Measurements from ENCODE around the gene TSR3. TPM values are rescaled to one million over a fixed set of nuclear protein-coding genes. Genes with fewer than 3 reads are reported as not detected.

The TSR3 gene
- total RNA-seq, 4 donors from 2014 or later = 48.2 to 62.3 (median 53.6) TPM

- Histone ChIP-seq H3K36me3 (peaks cover 0 to 82% (median 3%) of the 10 kb centered on the region in 3 donors), H3K27ac (no peak overlapping the region), H3K27me3 (no peaks in the 10 kb centered on the region), H3K4me3 (no peak overlapping the region), H3K9me3 (no peaks in the 10 kb centered on the region), H3K4me1 (no peaks in the 10 kb centered on the region)
- no peak for DNase-seq
- TF ChIP-seq CTCF (IDR thresholded peaks at IDR 0.05) = no peak
- no peak for TF ChIP-seq POLR2A (IDR thresholded peaks at IDR 0.05)
Measured at GRCh38 chr16:1395444-1396031, 43.9 kb upstream of the TSR3 start.

GRCh38 chr16:1394367-1394951 is 42.8 kb upstream of the TSR3 start:
- DNase-seq = no peak
- Histone ChIP-seq H3K27ac (no peak overlapping the region), H3K36me3 (peaks cover 0 to 86% (median 3%) of the 10 kb centered on the region in 3 donors), H3K27me3 (no peaks in the 10 kb centered on the region), H3K4me1 (no peaks in the 10 kb centered on the region), H3K9me3 (no peaks in the 10 kb centered on the region), H3K4me3 (no peak overlapping the region)
- TF ChIP-seq POLR2A (IDR thresholded peaks at IDR 0.05) = no peak
- no peak for TF ChIP-seq CTCF (IDR thresholded peaks at IDR 0.05)

- H3K27ac ChIP-seq = no peak overlapping the region
- no peak for TF ChIP-seq CTCF (IDR thresholded peaks at IDR 0.05)
- no peaks in the 10 kb centered on the region for H3K9me3 ChIP-seq
- no peaks in the 10 kb centered on the region for H3K27me3 ChIP-seq
- H3K4me3 ChIP-seq = no peak overlapping the region
- DNase-seq = no peak
- peaks cover 0 to 86% (median 3%) of the 10 kb centered on the region in 3 donors for H3K36me3 ChIP-seq
- H3K4me1 ChIP-seq = no peaks in the 10 kb centered on the region
Measured at GRCh38 chr16:1393613-1394176, 42.0 kb upstream of the TSR3 start.

- Histone ChIP-seq H3K4me3 (no peak overlapping the region), H3K36me3 (peaks cover 0 to 86% (median 3%) of the 10 kb centered on the region in 3 donors), H3K4me1 (no peaks in the 10 kb centered on the region), H3K27me3 (no peaks in the 10 kb centered on the region), H3K9me3 (no peaks in the 10 kb centered on the region), H3K27ac (no peak overlapping the region)
- DNase-seq = no peak
- TF ChIP-seq CTCF (IDR thresholded peaks at IDR 0.05) (no peak), POLR2A (IDR thresholded peaks at IDR 0.05) (no peak)
Measured at GRCh38 chr16:1392826-1393225, 41.1 kb upstream of the TSR3 start.

GRCh38 chr16:1390239-1390779 is 38.6 kb upstream of the TSR3 start:
- Histone ChIP-seq H3K36me3 (peaks cover 0 to 69% (median 3%) of the 10 kb centered on the region in 3 donors), H3K9me3 (no peaks in the 10 kb centered on the region), H3K4me1 (no peaks in the 10 kb centered on the region), H3K27ac (no peak overlapping the region), H3K27me3 (no peaks in the 10 kb centered on the region), H3K4me3 (no peak overlapping the region)
- DNase-seq = no peak
- no peak for TF ChIP-seq POLR2A (IDR thresholded peaks at IDR 0.05)
- no peak for TF ChIP-seq CTCF (IDR thresholded peaks at IDR 0.05)
